Stimulated activated CD4-positive, alpha-beta T cell treated with anti-CD3 and anti-CD28 coated beads, Interleukin-2, amount 100 ng/mL, for 4 hours (primary cell): ENCODE results near the gene ASPHD1.
"Not testable (repeated sequence)": the region's sequence is repeated elsewhere in the genome, so short reads cannot be mapped to it uniquely, and the experiment has no call there.

ENCODE experiments used
- DNase-seq: peaks from one replicate; pipeline ENCODE4 v3.0.0-alpha.2; 2020; ENCODE audit warnings: low read depth

Gene ASPHD1

GRCh38 chr16:29900102-29900887 is at the start of gene ASPHD1:
ASPHD1 (plus strand) TSS chr16:29900488; CDS start chr16:29900972, 484 bp downstream.
- peak; percentile 55 for DNase-seq

- DNase-seq = no peak
These were observed 49.3 kb upstream of the ASPHD1 start for GRCh38 chr16:29850998-29851397.

- DNase-seq = no peak
These were observed 47.6 kb upstream of the ASPHD1 start for GRCh38 chr16:29852654-29853053.

- DNase-seq = no peak
These were observed 45.7 kb upstream of the ASPHD1 start for GRCh38 chr16:29854520-29855100.

- no peak for DNase-seq
These were observed 43.0 kb upstream of the ASPHD1 start for GRCh38 chr16:29857133-29857760.

- DNase-seq = no peak
These were observed 42.0 kb upstream of the ASPHD1 start for GRCh38 chr16:29858149-29858849.

GRCh38 chr16:29858974-29859373 is 41.3 kb upstream of the ASPHD1 start:
- no peak for DNase-seq

- DNase-seq = no peak
These were observed 40.1 kb upstream of the ASPHD1 start for GRCh38 chr16:29860218-29860617.

- DNase-seq = no peak
These were observed 37.9 kb upstream of the ASPHD1 start for GRCh38 chr16:29862383-29862883.

GRCh38 chr16:29862884-29863668 is 37.2 kb upstream of the ASPHD1 start, which contains the start of gene CDIPT:
CDIPT (minus strand) TSS chr16:29863226; CDS start chr16:29862857, 369 bp downstream.
- DNase-seq = peak; percentile 88

GRCh38 chr16:29863669-29863984 is 36.7 kb upstream of the ASPHD1 start:
- no peak for DNase-seq

- no peak for DNase-seq
These were observed 36.1 kb upstream of the ASPHD1 start for GRCh38 chr16:29864205-29864604.

- DNase-seq = no peak
These were observed 31.8 kb upstream of the ASPHD1 start for GRCh38 chr16:29868396-29869009.

- not testable (repeated sequence) for DNase-seq
These were observed 31.2 kb upstream of the ASPHD1 start for GRCh38 chr16:29869067-29869466.

- DNase-seq = no peak
These were observed 28.3 kb upstream of the ASPHD1 start for GRCh38 chr16:29871822-29872546.

- no peak for DNase-seq
These were observed 27.0 kb upstream of the ASPHD1 start for GRCh38 chr16:29873319-29873718.

GRCh38 chr16:29875206-29875605 is 25.1 kb upstream of the ASPHD1 start:
- DNase-seq = no peak

GRCh38 chr16:29876217-29876593 is 24.1 kb upstream of the ASPHD1 start:
- no peak for DNase-seq

GRCh38 chr16:29876594-29877249 is 23.6 kb upstream of the ASPHD1 start:
- DNase-seq = no peak
